CD14-positive monocyte (primary cell): ENCODE results near the gene ADPRS. TPM values are rescaled to one million over a fixed set of nuclear protein-coding genes. Genes with fewer than 3 reads are reported as not detected.

Source experiments
- DNase-seq, 3 donors: peaks; one replicate each; pipeline ENCODE4 v3.0.0-alpha.2; 2011 to 2022
- H2AFZ ChIP-seq: 2 replicates; pipeline ENCODE4 v1.6.0; 2012; ENCODE audit warnings: mild to moderate bottlenecking, low read depth, low read length, inconsistent platforms; ENCODE audit not compliant: insufficient read depth, poor library complexity, severe bottlenecking
- H3K27ac ChIP-seq, 2 donors: 1 replicate in 1 of 2; 2 replicates in 1 of 2; pipeline ENCODE4 v1.5.1; 2012 to 2013; ENCODE audit warnings: low read length in 2 of 2, control low read depth in 1 of 2, inconsistent platforms in 1 of 2, low read depth in 1 of 2, mild to moderate bottlenecking in 1 of 2
- H3K27me3 ChIP-seq, 2 donors: one replicate each; pipeline versions ENCODE4 v1.6.0 to v1.6.1; 2011 to 2013; ENCODE audit warnings: low read length in 2 of 2; ENCODE audit not compliant: control insufficient read depth in 2 of 2, insufficient read depth in 2 of 2
- H3K36me3 ChIP-seq, 2 donors: replicated peaks in 1 of 2; 1 replicate in 1 of 2; 2 replicates in 1 of 2; pipeline versions ENCODE4 v1.5.1 to v1.6.1; 2012 to 2013; ENCODE audit warnings: low read length in 2 of 2, control low read depth in 1 of 2, inconsistent platforms in 1 of 2, mild to moderate bottlenecking in 1 of 2; ENCODE audit not compliant: insufficient read depth in 2 of 2, control insufficient read depth in 1 of 2
- H3K4me1 ChIP-seq, 2 donors: 1 replicate in 1 of 2; 2 replicates in 1 of 2; pipeline versions ENCODE4 v1.5.1 to v1.6.1; 2012 to 2013; ENCODE audit warnings: low read length in 2 of 2, control low read depth in 1 of 2, inconsistent platforms in 1 of 2, mild to moderate bottlenecking in 1 of 2, moderate library complexity in 1 of 2; ENCODE audit not compliant: insufficient read depth in 2 of 2, control insufficient read depth in 1 of 2
- H3K4me2 ChIP-seq: replicated peaks from 2 replicates; pipeline ENCODE3; 2012; ENCODE audit warnings: low read length, moderate library complexity, mild to moderate bottlenecking; ENCODE audit not compliant: poor library complexity, severe bottlenecking; ENCODE audit errors: extremely low read depth
- H3K4me3 ChIP-seq, 3 experiments: fragments of 200-600 bp in 1 of 3; sonication (generic) in 1 of 3; replicated peaks in 1 of 3; 1 replicate in 2 of 3; 2 replicates in 1 of 3; pipeline ENCODE4 v1.5.1; 2011 to 2013; ENCODE audit warnings: low read length in 3 of 3, mild to moderate bottlenecking in 3 of 3, control low read depth in 2 of 3, low read depth in 2 of 3, inconsistent platforms in 1 of 3, moderate library complexity in 1 of 3
- H3K79me2 ChIP-seq: 2 replicates; pipeline ENCODE4 v1.6.0; 2012; ENCODE audit warnings: mild to moderate bottlenecking, control low read depth, inconsistent platforms, low read length, moderate library complexity; ENCODE audit not compliant: insufficient read depth
- H3K9ac ChIP-seq: 2 replicates; pipeline ENCODE4 v1.6.0; 2017; ENCODE audit warnings: low read length, mild to moderate bottlenecking; ENCODE audit not compliant: insufficient read depth, poor library complexity, severe bottlenecking
- H3K9me3 ChIP-seq, 2 donors: replicated peaks in 1 of 2; 1 replicate in 1 of 2; 2 replicates in 1 of 2; pipeline versions ENCODE4 v1.5.1 to v1.6.1; 2012 to 2013; ENCODE audit warnings: low read length in 2 of 2, control low read depth in 1 of 2; ENCODE audit not compliant: control insufficient read depth in 1 of 2, insufficient read depth in 1 of 2
- H4K20me1 ChIP-seq: 2 replicates; pipeline ENCODE4 v1.6.0; 2012; ENCODE audit warnings: mild to moderate bottlenecking, low read length, control low read depth, moderate library complexity; ENCODE audit not compliant: insufficient read depth
- H3K27ac Mint-ChIP-seq, 7 donors: one replicate each; pipeline ENCODE4 v1.8.0; 2020; ENCODE audit warnings: mild to moderate bottlenecking in 7 of 7, mixed read lengths in 7 of 7, moderate library complexity in 6 of 7, inconsistent platforms in 2 of 7
- H3K27me3 Mint-ChIP-seq, 3 donors: one replicate each; pipeline ENCODE4 v1.8.0; 2021 to 2022; ENCODE audit warnings: low read depth in 3 of 3, mild to moderate bottlenecking in 3 of 3, mixed read lengths in 3 of 3, moderate library complexity in 3 of 3, inconsistent platforms in 1 of 3
- H3K36me3 Mint-ChIP-seq, 2 donors: one replicate each; pipeline ENCODE4 v1.8.0; 2020; ENCODE audit warnings: mixed read lengths in 2 of 2, inconsistent platforms in 1 of 2, mild to moderate bottlenecking in 1 of 2
- H3K4me1 Mint-ChIP-seq: one replicate; pipeline ENCODE4 v1.8.0; 2020; ENCODE audit warnings: mild to moderate bottlenecking, mixed read lengths
- H3K4me3 Mint-ChIP-seq, 2 donors: one replicate each; pipeline ENCODE4 v1.8.0; 2020; ENCODE audit warnings: mild to moderate bottlenecking in 2 of 2, mixed read lengths in 2 of 2, moderate library complexity in 1 of 2
- H3K9me3 Mint-ChIP-seq, 7 donors: one replicate each; pipeline ENCODE4 v1.8.0; 2020 to 2022; ENCODE audit warnings: mixed read lengths in 7 of 7, mild to moderate bottlenecking in 6 of 7, moderate library complexity in 6 of 7, inconsistent platforms in 2 of 7
- WGBS: methylation state at CpG from one replicate; pipeline ENCODE4 v1.1.5; 2013; ENCODE audit warnings: missing lambda C conversion rate; ENCODE audit not compliant: insufficient coverage; 5-methylcytosine and 5-hydroxymethylcytosine counted together
- intact Hi-C, 2 donors: fragments of 100-400 bp; cut with micrococcal nuclease; formaldehyde crosslinking; loops; one replicate each; pipeline versions ENCODE4 v1.15.0 to v1.15.1; 2023
- polyA plus RNA-seq, 3 donors: library from polyadenylated mRNA; depleted of rRNA in 1 of 3; unstranded in 2 of 3; stranded (reverse) in 1 of 3; fragments of 300-500 nt in 2 of 3; fragments of >200 nt in 1 of 3; fragmentation: Illumina TruSeq in 2 of 3; gene quantifications; 1 replicate in 2 of 3; 2 replicates in 1 of 3; pipeline ENCODE4 v1.2.3, GENCODE V29; 2012 to 2021
- TF ChIP-seq, protein P1 (sequence below): fragments of 200-600 bp; IDR thresholded peaks from one replicate; pipeline ENCODE4 v1.8.0; 2022; ENCODE audit warnings: antibody characterized with exemption, mild to moderate bottlenecking

ADPRS gene
- polyA plus RNA-seq, 3 donors = 13.4 to 30.6 (median 21.9) TPM

DNA sequence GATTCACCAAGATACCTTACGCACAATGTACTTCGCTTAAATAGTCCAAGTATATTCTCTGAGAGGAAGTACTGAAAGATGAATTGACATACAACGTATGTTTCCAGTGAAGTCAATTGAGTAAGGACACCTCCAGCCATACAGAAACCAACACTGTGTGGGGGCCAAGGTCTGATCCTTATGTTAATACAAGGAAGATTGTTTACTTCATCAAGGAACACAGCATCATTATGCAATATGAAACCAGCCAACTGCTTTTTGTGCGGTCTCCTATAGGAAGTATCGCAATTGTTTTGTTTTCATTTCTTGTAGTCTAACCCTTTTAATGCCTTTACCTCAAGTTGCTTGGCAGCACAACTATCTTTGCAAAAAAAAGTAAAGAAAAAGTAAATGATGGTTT, 33.0 kb upstream of the ADPRS start:
- intact Hi-C loops = no loop called here
- Histone ChIP-seq H3K4me2 (peak overlapping the region; percentile 48), H3K27ac (peak overlapping the region in 1 of 2 donors; percentile 86), H3K4me1 (peaks cover 14 to 23% of the 10 kb centered on the region in 2 donors), H3K9ac (no peak overlapping the region), H4K20me1 (no peaks in the 10 kb centered on the region), H2AFZ (peak overlapping the region; percentile 24), H3K36me3 (peaks cover 13 to 18% of the 10 kb centered on the region in 2 donors), H3K79me2 (no peaks in the 10 kb centered on the region), H3K4me3 (peak overlapping the region in 2 of 3 experiments; percentile 30 to 49), H3K9me3 (no peaks in the 10 kb centered on the region), H3K27me3 (no peaks in the 10 kb centered on the region)
- peak overlapping the region in 6 of 7 donors; percentile 4 to 71 (median 52) for H3K27ac Mint-ChIP-seq
- peak; percentile 9 to 39 (median 15) for DNase-seq
- peaks cover 0 to 2% (median 0%) of the 10 kb centered on the region in 3 donors for H3K27me3 Mint-ChIP-seq
- WGBS = no CpG with 5 or more reads among the region's 5 CpGs
- H3K9me3 Mint-ChIP-seq = no peaks in the 10 kb centered on the region
- H3K4me3 Mint-ChIP-seq = peak overlapping the region; percentile 35 to 68
- TF ChIP-seq, protein P1, sequence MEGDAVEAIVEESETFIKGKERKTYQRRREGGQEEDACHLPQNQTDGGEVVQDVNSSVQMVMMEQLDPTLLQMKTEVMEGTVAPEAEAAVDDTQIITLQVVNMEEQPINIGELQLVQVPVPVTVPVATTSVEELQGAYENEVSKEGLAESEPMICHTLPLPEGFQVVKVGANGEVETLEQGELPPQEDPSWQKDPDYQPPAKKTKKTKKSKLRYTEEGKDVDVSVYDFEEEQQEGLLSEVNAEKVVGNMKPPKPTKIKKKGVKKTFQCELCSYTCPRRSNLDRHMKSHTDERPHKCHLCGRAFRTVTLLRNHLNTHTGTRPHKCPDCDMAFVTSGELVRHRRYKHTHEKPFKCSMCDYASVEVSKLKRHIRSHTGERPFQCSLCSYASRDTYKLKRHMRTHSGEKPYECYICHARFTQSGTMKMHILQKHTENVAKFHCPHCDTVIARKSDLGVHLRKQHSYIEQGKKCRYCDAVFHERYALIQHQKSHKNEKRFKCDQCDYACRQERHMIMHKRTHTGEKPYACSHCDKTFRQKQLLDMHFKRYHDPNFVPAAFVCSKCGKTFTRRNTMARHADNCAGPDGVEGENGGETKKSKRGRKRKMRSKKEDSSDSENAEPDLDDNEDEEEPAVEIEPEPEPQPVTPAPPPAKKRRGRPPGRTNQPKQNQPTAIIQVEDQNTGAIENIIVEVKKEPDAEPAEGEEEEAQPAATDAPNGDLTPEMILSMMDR = no peak
- H3K4me1 Mint-ChIP-seq = peaks cover 24% of the 10 kb centered on the region
- peaks cover 11 to 20% of the 10 kb centered on the region in 2 donors for H3K36me3 Mint-ChIP-seq

- no peaks in the 10 kb centered on the region for H4K20me1 ChIP-seq
- Mint-ChIP-seq H3K4me1 (no peaks in the 10 kb centered on the region), H3K36me3 (peaks cover 16 to 17% of the 10 kb centered on the region in 2 donors), H3K9me3 (no peaks in the 10 kb centered on the region), H3K4me3 (no peak overlapping the region), H3K27me3 (peaks cover 0 to 2% (median 0%) of the 10 kb centered on the region in 3 donors), H3K27ac (no peak overlapping the region)
- no peak overlapping the region for H3K4me3 ChIP-seq
- no peak overlapping the region for H3K27ac ChIP-seq
- intact Hi-C loops = no loop called here
- WGBS = no CpG with 5 or more reads among the region's 1 CpG
- DNase-seq = no peak
- no peaks in the 10 kb centered on the region for H3K27me3 ChIP-seq
- peaks cover 14 to 29% of the 10 kb centered on the region in 2 donors for H3K36me3 ChIP-seq
- H3K9ac ChIP-seq = no peak overlapping the region
- H3K9me3 ChIP-seq = no peaks in the 10 kb centered on the region
- H2AFZ ChIP-seq = no peak overlapping the region
- no peaks in the 10 kb centered on the region for H3K79me2 ChIP-seq
- H3K4me2 ChIP-seq = no peak overlapping the region
- TF ChIP-seq, protein P1 = no peak
- no peaks in the 10 kb centered on the region for H3K4me1 ChIP-seq
These were observed 26.4 kb upstream of the ADPRS start for GRCh38 chr1:36062315-36062714.
